GM12878 (cell line): ENCODE measurements around the gene ACTL6A. TPM values are rescaled to one million over a fixed set of nuclear protein-coding genes. Genes with fewer than 3 reads are reported as not detected.

Experiments
- BCLAF1 ChIP-seq: fragments of 450-650 bp; IDR thresholded peaks from 2 replicates; pipeline ENCODE4 v1.6.1; 2017; ENCODE audit warnings: antibody characterized with exemption, mild to moderate bottlenecking, moderate library complexity
- BHLHE40 ChIP-seq, 2 experiments: fragments of 450-650 bp in 1 of 2; IDR thresholded peaks; 2 replicates each; pipeline ENCODE4 v1.6.1; 2011 to 2017; ENCODE audit warnings: low read depth in 2 of 2, borderline replicate concordance in 1 of 2, improper control_type of control experiment in 1 of 2, low read length in 1 of 2, mild to moderate bottlenecking in 1 of 2
- CHD1 ChIP-seq: IDR thresholded peaks from 2 replicates; pipeline ENCODE4 v1.6.1; 2012; ENCODE audit warnings: low read depth, low read length, improper control_type of control experiment
- ELK1 ChIP-seq: IDR thresholded peaks from 2 replicates; pipeline ENCODE4 v1.6.1; 2012; ENCODE audit warnings: low read depth, low read length, improper control_type of control experiment
- GABPA ChIP-seq: IDR thresholded peaks from 2 replicates; pipeline ENCODE4 v1.6.1; 2014; ENCODE audit warnings: antibody characterized with exemption, low read depth, mild to moderate bottlenecking, inconsistent platforms
- IKZF1 ChIP-seq: fragments of 450-650 bp; conservative IDR thresholded peaks from 2 replicates; pipeline ENCODE4 v1.6.1; 2017; ENCODE audit warnings: antibody characterized with exemption, mild to moderate bottlenecking
- JUND ChIP-seq: IDR thresholded peaks from 2 replicates; pipeline ENCODE4 v1.6.1; 2012; ENCODE audit warnings: low read depth, mild to moderate bottlenecking, low read length, improper control_type of control experiment, moderate library complexity
- MXI1 ChIP-seq: fragments of 150-350 bp; IDR thresholded peaks from 2 replicates; pipeline ENCODE4 v1.6.1; 2011; ENCODE audit warnings: low read depth, mild to moderate bottlenecking, inconsistent platforms, low read length, improper control_type of control experiment
- NR2F1 ChIP-seq: fragments of 450-650 bp; conservative IDR thresholded peaks from 2 replicates; pipeline ENCODE4 v1.6.1; 2017; ENCODE audit warnings: mild to moderate bottlenecking
- POLR2AphosphoS2 ChIP-seq: IDR thresholded peaks from 2 replicates; pipeline ENCODE4 v1.6.1; 2011; ENCODE audit warnings: low read depth, mild to moderate bottlenecking, low read length, improper control_type of control experiment, moderate library complexity
- POLR2AphosphoS5 ChIP-seq: IDR thresholded peaks from 2 replicates; pipeline ENCODE4 v1.6.1; 2011; ENCODE audit warnings: mild to moderate bottlenecking, low read length, inconsistent platforms
- RBBP5 ChIP-seq: fragments of 200-600 bp; sonication (generic); conservative IDR thresholded peaks from 2 replicates; pipeline ENCODE4 v1.6.1; 2016
- RELB ChIP-seq: fragments of 450-650 bp; IDR thresholded peaks from 2 replicates; pipeline ENCODE4 v1.6.1; 2017; ENCODE audit warnings: low read depth, mild to moderate bottlenecking, moderate library complexity
- SREBF1 ChIP-seq: IDR thresholded peaks from 2 replicates; pipeline ENCODE4 v1.6.1; 2012; ENCODE audit warnings: mild to moderate bottlenecking, low read length
- SRF ChIP-seq, 2 experiments: IDR thresholded peaks; 2 replicates each; pipeline ENCODE4 v1.6.1; 2011; ENCODE audit warnings: low read depth in 2 of 2, low read length in 2 of 2, mild to moderate bottlenecking in 1 of 2, moderate library complexity in 1 of 2
- STAT1 ChIP-seq: fragments of 450-650 bp; conservative IDR thresholded peaks from 2 replicates; pipeline ENCODE4 v1.6.1; 2014; ENCODE audit warnings: antibody characterized with exemption, mild to moderate bottlenecking
- TBL1XR1 ChIP-seq: IDR thresholded peaks from 2 replicates; pipeline ENCODE4 v1.6.1; 2012; ENCODE audit warnings: low read depth, low read length, improper control_type of control experiment
- TCF3 ChIP-seq: IDR thresholded peaks from 2 replicates; pipeline ENCODE4 v1.6.1; 2012; ENCODE audit warnings: low read depth, mild to moderate bottlenecking, low read length, borderline replicate concordance; ENCODE audit not compliant: insufficient read depth
- polyA plus RNA-seq, 11 experiments: library from polyadenylated mRNA; depleted of rRNA in 4 of 11; unstranded in 6 of 11; stranded (reverse) in 5 of 11; fragments of >200 nt; fragmentation: Nextera tagmentation in 4 of 11; fragmentation: Illumina TruSeq in 1 of 11; extraction: Ambion mirVana in 4 of 11; extraction: Trizol in 1 of 11; gene quantifications; 1 replicate in 1 of 11; 2 replicates in 10 of 11; pipeline versions ENCODE4 v1.2.1 to v1.2.3, GENCODE V29; 2011 to 2016; ENCODE audit warnings: inconsistent platforms in 2 of 11, missing spikeins in 2 of 11, low read depth in 1 of 11
- total RNA-seq, 4 experiments: library from RNA; depleted of rRNA in 3 of 4; stranded (reverse); fragments of >200 nt in 3 of 4; fragmentation: Illumina TruSeq in 1 of 4; extraction: Trizol in 1 of 4; gene quantifications; 2 replicates each; pipeline versions ENCODE4 v1.2.1 to v1.2.3, GENCODE V29; 2013 to 2021
- TF ChIP-seq, protein P1 (sequence below): IDR thresholded peaks from 2 replicates; pipeline ENCODE4 v1.6.1; 2011; ENCODE audit warnings: low read depth, low read length, improper control_type of control experiment, borderline replicate concordance
- TF ChIP-seq, protein P2 (sequence below): fragments of 450-650 bp; formaldehyde crosslinking; IDR thresholded peaks from 2 replicates; pipeline ENCODE4 v1.5.0; 2022; ENCODE audit warnings: mild to moderate bottlenecking, missing genetic modification characterization

Gene ACTL6A
- total and polyA plus RNA-seq, 10 of the 15 experiments (the other 5 are each of a cell fraction or from before 2014, with no cell fraction given): 70.2 to 197 (median 105) TPM

DNA sequence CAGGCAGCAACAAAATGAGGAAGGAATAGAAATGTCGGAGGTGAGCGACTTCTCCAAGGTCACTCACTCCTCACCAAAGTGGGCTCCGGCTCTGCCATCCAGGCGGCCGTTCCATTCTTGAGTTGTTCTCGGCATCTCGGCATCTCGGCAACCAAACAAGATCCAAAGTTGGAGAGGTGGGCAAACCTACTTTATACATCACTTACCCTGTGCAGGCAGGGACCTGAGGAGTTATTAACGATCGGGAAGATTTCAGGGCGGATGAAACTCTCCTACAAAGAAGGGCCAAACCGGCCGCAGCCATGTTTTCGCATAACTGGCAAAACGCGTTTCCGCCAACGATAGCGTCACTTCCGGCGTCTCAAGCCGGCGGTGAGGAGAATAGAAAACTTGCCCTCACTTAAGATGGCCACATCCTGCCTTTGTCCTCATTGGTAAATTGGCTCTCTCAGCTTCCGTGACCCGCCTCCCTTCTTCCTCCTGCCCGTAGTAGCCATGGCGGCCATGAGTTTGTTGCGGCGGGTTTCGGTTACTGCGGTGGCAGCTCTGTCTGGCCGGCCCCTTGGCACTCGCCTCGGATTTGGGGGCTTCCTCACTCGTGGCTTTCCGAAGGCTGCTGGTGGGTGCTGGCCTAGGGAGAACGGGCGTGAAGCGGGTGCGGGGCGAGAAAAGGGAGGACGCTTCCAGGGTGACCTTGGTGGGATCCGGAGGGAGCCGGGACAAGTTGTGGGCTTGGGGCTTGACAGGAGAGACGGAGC, 41.8 kb downstream of the ACTL6A start, which contains the start of the genes MRPL47 and NDUFB5 (continued):
- TF ChIP-seq RELB: peak; percentile 98
- peak; percentile 62 for TF ChIP-seq ELK1
- TF ChIP-seq SREBF1: no peak
- TF ChIP-seq RBBP5: no peak
- no peak for TF ChIP-seq BCLAF1
- no peak for TF ChIP-seq CHD1
- no peak; the same call in 1 of the 2 replicates for TF ChIP-seq NR2F1
- no peak for TF ChIP-seq SRF (IDR thresholded peaks at IDR 0.05; ENCODE audit: low read depth in 2 of 2, low read length in 2 of 2)
- no peak for TF ChIP-seq JUND
- peak; percentile 61; the same call in 1 of the 2 replicates for TF ChIP-seq MXI1
- no peak for TF ChIP-seq TCF3
- TF ChIP-seq, protein P1, sequence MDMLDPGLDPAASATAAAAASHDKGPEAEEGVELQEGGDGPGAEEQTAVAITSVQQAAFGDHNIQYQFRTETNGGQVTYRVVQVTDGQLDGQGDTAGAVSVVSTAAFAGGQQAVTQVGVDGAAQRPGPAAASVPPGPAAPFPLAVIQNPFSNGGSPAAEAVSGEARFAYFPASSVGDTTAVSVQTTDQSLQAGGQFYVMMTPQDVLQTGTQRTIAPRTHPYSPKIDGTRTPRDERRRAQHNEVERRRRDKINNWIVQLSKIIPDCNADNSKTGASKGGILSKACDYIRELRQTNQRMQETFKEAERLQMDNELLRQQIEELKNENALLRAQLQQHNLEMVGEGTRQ: no peak
- peak; percentile 6 to 54; a peak in 2 of 4 replicates for TF ChIP-seq BHLHE40 (IDR thresholded peaks at IDR 0.05; ENCODE audit: borderline replicate concordance in 1 of 2, low read depth in 2 of 2, low read length in 1 of 2)
- no peak for TF ChIP-seq TBL1XR1
- TF ChIP-seq, protein P2, sequence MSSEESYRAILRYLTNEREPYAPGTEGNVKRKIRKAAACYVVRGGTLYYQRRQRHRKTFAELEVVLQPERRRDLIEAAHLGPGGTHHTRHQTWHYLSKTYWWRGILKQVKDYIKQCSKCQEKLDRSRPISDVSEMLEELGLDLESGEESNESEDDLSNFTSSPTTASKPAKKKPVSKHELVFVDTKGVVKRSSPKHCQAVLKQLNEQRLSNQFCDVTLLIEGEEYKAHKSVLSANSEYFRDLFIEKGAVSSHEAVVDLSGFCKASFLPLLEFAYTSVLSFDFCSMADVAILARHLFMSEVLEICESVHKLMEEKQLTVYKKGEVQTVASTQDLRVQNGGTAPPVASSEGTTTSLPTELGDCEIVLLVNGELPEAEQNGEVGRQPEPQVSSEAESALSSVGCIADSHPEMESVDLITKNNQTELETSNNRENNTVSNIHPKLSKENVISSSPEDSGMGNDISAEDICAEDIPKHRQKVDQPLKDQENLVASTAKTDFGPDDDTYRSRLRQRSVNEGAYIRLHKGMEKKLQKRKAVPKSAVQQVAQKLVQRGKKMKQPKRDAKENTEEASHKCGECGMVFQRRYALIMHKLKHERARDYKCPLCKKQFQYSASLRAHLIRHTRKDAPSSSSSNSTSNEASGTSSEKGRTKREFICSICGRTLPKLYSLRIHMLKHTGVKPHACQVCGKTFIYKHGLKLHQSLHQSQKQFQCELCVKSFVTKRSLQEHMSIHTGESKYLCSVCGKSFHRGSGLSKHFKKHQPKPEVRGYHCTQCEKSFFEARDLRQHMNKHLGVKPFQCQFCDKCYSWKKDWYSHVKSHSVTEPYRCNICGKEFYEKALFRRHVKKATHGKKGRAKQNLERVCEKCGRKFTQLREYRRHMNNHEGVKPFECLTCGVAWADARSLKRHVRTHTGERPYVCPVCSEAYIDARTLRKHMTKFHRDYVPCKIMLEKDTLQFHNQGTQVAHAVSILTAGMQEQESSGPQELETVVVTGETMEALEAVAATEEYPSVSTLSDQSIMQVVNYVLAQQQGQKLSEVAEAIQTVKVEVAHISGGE: no peak
- peak; percentile 78; the same call in 1 of the 2 replicates for TF ChIP-seq IKZF1
- peak; percentile 24; the same call in 1 of the 2 replicates for TF ChIP-seq STAT1
- peak; percentile 98 for TF ChIP-seq GABPA
- peak; percentile 92 for TF ChIP-seq POLR2AphosphoS5
- peak; percentile 57; the same call in 1 of the 2 replicates for TF ChIP-seq POLR2AphosphoS2
